ENCODE measurements around the gene ECT2.
"Not testable (repeated sequence)": the region's sequence is repeated elsewhere in the genome, so short reads cannot be mapped to it uniquely, and the experiment has no call there.

ECT2 gene

DNA sequence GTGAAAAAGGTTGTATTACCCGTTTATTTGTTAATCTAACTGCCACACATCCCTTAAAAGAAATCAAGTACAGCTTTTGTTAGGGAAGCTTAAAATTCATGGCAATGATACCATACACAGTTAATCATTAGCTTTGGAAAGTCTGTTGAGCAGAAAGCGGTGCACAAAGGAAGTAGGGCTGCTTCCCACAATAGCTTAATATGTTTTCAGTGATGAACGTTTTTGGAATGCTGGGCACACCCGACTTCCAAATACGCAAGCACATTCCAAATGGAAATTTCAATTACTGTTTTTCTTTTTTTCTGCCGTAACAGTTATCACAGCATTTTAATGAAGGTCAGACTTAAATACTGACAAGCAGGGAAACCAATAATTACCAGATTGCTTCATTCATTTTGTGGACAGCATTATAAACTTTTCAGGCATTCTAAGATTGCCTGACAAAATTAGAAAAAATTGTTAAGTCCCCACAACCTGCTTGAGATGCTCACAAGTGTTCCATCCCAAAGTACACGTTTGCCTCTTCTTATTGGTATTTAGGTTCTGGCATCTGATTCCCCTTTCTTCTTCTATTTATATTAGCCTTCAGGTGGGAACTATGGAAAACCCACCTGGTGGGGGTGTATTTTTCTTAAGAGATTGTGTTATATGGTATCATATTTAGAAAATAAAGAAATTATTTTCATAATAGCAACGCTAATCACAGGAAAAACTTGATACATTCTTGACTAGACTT, 1.1 kb upstream of the ECT2 start:
- no peak for DNase-seq

DNA sequence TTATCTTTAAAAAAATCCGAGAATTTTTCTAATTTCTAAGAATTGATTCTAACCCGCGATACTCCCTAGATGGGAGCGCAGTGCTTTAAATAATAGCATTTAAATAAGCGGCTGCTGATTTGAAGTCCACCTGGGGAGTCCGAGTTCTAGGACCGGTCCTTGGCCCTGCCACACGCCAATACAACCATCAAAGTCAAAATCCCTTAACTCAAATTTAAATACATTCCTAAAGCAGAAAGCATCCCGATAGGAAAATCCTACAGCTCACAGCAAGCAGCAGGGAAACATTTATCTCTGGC, 508 bp upstream of the ECT2 start:
- no peak for DNase-seq

DNA sequence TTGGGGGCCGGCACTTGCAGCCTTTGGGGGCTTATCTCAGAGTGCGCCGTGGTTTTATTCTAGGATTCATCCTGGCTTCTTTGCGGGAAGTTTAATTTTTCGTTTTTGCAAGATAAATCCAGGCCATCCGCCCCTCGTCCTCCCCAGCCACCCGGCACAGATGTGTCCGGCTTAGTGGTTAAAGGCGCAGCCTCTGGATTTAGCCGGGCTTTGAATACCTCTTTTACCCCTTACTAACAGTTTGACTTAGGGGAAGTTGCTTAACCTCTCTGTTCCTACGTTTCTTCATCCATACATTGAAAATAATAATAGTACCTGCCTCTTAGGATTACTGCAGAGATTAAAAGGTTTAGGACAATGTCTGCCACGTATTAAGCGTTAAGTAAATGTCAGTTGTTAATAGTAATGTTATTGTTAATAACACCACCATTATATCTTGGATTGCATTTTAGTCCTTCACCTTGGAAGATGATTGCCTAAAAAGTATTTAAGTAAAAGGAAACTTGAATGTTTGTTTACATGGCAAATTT, 714 bp downstream of the ECT2 start:
- peak; percentile 9 for DNase-seq

DNA sequence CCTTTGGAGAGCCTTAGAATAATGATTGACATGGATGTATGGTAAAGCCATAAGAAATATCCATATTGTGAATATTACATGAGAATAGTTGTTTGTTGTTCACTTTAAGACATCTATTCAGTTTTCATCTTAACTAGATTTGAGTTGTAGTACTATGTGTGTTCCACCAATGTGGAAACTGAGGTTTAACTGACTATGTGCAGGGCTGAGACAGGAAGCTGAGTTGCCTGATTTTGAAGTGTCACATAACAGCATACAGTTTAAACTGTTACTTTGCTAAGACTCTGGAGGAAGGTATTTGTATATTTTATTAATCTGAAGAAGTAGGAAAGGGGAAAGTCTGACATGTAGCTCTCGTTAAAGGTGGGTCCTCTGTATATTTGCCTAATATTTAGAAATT, 2.1 kb downstream of the ECT2 start:
- peak; percentile 10 for DNase-seq

DNA sequence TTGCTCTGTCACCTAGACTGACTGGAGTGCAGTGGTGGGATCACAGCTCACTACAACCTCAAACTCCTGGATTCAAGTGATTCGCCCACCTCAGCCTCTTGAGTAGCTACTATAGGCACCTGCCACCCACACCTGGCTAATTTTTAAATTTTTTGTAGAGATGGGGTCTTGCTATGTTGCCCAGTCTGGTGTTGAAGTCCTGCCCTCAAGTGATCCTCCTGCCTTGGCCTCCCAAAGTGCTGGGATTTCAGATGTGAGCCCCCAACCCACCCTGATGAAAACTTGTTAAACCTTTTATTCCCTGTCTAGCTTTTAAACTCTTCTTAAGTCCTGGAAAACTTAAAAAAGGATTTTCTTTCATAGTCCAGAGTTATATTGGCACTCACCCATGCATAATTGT, 2.6 kb downstream of the ECT2 start:
- DNase-seq, result no peak

DNA sequence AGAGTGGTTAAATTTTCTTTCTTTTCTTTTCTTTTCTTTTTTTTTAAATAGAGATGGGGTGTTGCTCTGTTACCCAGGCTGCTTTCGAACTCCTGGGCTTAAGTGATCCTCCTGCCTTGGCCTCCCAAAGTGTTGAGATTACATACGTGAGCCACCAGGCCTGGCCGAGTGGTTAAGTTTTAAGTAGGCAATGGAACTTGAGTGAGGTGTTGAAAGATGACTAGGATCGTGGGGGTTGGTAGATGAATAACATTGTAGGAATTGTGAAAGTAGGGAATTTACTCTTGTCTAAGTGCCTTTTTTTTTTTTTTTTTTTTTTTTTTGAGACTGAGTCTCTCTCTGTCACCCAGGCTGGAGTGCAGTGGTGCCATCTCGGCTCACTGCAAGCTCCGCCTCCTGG, 9.9 kb downstream of the ECT2 start:
- not testable (repeated sequence) for DNase-seq

DNA sequence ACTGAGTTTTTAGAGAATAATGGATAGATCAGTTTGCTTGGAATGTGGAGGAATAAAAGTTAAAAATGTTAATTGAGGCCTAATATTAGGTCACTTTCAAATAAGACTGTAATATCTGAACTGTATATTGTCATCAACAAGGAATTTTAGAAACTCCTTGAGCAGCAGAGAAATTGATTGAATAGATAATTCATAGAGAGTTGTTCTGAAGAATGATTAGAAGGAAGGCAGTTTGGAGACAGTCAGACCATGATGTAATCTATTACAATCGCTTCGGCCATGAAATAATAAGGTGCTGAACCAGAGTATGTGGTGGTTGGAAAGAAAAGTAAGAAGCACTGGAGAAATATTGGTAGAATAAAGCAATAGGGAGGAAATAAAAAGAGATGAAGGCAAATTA, 15.7 kb downstream of the ECT2 start:
- no peak for DNase-seq

DNA sequence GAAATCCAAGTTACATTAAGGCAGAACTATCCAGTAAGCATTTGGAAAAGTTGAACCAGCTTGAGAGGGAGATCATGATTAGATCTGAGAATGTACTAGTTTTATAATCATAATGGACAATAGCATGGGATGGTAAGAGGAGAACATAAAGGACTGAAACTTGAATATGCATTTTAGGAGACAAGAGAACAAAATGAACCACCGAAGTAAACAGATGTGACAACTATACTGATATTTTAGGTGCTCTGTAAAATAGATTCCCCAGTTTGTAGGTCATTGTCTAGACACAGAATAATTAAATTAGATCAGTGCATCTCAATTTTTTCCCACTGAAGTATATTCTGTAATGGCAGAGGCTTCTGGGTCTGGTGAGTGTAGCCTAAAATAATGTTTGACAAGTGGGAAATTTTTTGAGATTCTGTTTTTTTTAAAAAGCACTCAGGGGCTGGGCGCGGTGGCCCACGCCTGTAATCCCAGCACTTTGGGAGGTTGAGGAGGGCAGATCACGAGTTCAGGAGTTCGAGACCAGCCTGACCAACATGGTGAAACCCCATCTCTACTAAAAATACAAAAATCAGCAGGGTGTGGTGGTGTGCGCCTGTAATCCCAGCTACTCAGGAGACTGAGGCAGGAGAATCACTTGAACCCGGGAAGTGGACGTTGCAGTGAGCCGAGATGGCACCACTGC, 16.3 kb downstream of the ECT2 start:
- DNase-seq, result no peak

DNA sequence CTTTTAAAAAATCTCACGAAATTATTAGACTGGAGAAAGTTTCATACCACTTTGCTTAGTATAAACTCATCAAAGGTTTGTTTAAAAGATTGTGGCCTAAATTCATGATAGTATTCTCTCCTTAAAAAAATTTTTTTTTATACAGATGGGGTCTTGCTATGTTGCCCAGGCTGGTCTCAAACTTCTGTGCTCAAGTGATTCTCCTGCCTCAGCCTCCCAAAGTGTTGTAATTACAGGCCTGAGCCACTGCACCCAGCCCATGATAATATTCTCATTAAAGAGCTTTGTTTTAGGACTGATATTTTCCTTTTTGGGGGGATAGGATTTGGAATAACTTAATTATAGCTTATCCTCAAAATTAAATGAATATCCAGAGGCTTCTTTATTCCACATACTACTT, 19.9 kb downstream of the ECT2 start:
- DNase-seq, result no peak

DNA sequence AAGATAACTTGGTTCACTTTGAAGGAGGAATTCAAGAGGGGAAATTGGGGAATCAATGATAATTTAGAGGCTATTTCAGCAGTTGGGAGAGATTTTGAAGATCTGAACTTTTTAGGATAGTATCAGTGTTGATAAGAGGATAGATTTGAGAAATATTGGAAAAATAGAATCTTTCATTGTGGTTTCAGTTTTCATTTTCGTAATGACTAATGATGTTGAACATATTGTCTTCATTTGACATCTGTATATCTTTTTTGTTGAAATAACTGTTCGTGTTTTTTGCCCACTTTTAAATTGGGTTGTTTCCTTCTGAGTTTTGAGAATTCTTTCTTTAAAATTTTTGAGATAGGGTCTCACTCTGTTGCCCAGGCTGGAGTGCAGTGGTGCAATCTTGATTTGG, 21.1 kb downstream of the ECT2 start:
- DNase-seq, result no peak

DNA sequence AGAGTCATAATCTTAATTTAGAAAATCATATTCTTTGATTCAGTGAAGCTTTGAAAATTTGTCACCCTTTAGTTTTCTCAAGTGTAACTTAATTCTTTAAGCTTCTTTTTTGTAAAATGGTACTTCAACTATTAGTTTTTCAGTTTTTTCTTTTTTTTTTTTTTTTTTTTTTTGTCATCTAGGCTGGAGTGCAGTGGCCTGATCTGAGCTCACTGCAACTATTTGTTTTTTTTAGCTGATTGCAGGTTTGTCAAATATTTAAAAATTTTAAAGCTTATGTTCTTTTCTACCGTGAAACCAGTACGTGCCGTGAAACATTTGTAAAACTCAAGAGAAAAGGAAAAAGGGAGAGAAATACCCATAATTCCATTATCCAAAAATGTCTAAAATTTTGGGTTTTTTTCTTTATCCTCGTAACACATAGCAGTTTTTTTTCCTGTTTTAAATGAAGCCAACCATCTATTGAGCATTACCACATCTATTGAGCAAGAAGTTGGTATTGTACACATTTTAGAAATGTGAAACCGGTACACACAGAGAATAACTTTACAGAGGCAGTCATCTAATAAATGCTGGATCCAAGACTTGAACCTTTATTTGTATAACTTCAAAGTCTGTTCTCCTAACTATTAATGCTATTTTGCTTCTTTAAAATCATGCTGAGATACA, 25.7 kb downstream of the ECT2 start:
- no peak for DNase-seq

DNA sequence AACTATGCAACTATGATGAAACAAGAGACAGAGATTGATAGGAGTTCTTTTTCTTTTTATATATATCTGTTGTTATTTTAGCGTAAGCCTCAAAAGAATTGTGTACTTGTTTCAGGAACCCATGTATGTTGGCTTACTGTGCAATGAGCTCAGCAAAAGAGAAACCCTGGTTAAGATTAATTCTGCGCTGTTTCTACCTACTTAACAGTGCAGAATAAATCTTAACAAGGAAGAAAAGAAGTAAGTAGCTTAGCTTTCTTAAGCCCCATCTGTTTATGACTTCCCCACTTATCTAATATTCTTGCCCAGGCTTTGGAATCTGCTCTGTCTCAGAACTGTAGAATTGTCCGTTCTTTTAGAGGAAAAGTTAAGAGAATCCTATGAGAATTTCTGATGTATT, 27.4 kb downstream of the ECT2 start:
- DNase-seq, result no peak

DNA sequence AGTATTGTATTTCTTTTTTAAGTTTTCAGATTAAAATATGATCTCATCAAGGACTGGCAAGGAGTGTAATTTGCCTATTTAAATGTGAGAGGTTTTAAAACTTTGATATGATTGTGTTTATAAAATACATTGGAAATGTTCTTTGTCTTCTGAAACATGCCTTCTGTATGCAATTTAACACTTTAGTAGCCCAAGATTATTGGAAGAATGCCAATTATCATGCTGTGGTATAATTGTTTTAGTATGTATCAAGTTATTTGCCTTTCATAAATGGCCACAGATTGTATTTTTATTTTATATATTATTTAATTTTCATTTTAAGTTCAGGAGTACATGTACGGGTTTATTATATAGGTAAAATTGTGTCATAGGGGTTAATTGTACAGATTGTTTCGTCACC, 31.7 kb downstream of the ECT2 start:
- no peak for DNase-seq

DNA sequence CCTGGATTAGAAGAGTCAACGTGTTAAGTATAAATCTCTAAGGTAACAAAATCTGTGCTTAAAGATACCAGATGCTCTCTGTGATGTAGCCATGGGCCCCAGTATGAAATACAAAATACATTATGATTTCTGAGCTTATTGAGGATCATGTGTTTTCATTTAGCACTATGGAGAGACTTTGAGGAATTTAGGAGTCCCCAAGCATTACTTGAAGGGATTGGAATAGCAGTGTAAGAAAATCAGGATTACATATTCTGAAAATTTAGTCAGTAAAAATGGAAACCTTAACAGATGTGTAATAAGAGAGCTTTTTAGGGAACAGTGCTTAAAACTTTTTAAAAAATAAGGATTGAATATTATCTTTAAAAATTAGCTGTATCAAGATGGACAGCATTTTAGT, 35.5 kb downstream of the ECT2 start:
- no peak for DNase-seq

DNA sequence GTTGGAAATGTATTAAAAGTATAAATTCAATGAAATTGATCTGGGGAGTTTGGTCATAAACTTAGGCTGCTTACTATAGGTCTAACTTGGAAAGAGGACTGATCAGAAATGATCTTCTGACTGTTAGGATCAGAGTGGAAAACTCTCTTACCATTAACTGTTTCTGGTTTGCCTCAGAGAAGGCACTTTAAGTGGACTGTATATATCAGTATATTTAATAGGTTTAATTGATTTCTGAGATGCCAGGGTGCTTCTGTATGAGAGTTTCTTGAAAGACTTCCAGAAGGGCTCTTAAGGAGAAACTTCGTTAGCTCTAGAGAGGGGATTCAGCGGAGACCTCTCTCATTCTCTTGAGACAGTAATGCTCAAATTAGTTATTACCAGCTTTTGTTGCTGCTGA, 36.5 kb downstream of the ECT2 start:
- no peak for DNase-seq

DNA sequence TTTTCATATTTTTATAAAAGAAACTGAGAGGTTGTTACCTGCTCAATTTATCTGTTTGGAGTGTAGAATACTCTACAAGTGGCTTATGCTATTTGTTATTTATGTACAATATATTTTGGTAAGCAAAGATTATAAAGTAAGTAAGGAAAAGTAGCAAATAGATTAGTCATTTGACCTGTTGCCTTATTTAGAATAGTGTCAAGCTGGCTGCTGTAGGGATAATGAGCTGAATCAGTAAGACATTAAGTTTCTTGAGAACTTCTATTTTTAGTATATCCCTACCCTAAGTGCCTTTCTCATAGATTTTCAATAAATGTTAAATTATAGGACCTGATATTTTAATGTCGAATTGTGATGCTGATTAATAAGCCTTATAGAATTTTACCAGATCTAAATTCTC, 37.2 kb downstream of the ECT2 start:
- no peak for DNase-seq

DNA sequence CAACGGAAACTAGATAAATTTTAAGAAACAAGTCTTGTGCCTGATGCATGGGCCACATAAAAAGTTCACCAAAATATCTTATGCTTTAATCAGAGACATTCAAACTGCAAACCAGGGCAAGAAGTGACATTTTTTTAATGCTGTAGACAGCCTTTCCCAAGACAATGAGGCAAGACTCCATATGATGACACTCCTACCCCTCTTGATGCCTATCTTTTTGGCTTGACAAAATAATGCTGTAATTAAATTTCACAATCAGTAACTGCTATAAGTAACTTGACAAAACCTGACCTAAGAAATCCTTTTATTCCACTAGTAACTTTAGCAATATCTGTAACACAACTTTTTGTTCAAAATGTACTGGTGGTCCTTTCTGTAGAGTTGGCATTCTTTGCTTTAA, 48.7 kb downstream of the ECT2 start:
- DNase-seq, result no peak

DNA sequence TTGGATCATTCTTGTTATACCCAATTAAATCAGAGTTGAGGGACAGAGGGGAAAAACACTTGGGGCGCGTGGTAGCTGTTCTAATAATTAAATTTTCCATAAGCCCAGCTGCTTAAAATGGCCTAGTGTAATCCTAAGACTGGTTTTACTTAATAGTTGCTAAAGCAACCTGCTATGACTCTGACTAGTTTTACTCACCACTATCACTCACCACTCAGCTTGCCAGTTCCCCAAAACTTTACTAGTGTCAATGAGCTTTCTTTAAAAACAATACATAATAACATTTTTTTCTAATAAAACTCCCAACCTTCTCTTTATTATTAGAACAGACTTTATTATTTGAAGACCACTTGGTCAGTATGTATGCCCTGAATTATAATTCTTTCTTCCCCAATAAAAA, 49.6 kb downstream of the ECT2 start:
- no peak for DNase-seq

DNA sequence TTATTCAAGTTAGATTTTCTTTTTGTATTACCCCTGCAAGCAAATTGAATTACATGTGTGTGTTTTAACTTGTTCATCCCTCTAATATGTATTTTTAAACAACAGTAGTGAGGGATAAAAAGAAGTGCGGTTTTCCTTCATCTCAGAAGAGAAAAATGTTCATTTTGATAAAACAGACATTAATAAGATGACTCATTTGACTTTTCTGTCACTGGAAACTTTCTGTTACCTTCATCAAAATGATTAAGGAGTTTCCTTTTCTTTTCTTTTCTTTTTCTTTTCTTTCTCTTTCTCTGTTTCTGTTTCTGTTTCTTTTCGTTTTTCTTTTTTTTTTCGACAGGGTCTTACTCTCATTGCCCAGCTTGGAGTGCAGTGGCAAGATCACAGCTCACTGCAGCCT, 53.0 kb downstream of the ECT2 start:
- DNase-seq, result no peak

DNA sequence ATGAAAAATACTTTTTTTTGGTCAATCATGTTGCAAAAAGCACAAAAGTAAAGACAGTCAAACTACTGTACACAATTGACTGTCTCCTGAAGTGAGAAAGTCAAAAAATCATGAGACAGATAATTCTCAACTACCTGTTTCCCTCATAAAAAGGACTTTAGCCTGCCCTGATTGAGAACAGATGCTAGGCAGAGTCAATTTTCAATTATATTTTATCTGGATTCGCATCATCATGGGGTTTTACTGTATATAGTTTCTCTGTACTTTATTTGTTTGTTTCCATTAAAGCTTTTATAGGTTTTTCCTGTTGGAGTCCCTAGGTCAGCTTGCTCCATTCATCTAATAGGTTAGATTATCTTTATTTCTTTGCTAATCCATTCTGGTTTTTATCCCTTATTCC, 53.8 kb downstream of the ECT2 start:
- no peak for DNase-seq

DNA sequence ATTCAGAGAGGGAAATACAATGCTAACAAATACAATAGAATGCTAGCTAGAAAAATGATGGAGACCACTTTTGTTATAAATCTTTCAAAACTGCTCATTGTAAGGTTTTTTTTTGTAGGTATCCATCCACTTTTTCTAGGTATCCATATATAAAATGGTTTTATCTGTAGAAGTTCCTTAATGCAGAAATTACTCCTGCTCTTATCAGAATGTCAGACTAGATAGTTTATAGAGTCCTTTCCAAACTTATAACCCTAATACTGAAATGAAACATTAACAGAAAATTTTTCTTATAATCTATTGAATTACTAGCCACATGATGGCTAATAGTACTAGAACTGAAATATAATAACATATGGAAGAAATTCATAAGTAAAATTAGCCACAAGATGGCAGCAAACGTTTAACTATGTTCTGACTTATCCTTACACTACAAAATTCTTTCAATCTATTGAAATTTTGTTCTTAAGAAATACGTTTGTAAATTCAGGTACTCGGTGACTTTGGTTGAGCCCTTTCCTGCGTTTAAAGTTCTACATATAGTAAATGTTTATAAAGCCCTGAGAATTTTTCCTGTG, 58.5 kb downstream of the ECT2 start:
- DNase-seq, result peak; percentile 32

DNA sequence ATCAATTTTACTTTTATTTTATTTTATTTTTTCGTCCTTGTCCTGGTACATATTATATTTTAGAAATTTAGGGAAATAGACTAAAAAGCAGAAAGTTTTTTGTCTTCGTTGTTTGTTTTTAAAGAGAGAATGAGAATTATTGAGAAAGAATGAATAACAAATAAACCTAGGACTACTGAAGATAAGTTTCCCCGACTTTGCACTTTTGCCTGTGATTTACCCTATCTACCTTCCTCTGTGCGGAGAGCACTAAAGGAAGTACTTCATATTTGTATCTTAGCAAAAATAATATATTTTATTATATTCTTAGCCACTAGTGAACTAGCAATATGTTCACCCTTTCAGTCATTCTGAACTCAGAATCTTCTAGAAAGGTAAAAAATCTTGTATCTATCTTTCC, 60.6 kb downstream of the ECT2 start:
- no peak for DNase-seq

DNA sequence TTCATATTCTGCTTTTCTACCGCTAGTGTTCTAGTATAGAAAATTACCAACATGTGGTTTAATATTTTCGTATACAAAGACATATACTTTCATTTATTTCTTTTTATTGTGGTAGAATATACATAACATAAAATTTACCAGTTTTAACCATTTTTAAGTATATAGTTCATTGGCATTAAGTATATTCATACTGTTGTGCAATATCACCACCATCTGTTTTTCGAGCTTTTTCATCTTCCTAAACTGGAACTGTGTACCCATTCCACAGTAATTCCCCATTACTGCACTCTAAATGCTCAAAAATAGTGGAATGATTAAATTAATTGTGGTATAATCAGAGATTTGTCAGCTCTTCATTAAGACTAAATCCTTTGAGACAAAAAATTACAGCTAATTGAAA, 62.9 kb downstream of the ECT2 start:
- DNase-seq, result no peak

DNA sequence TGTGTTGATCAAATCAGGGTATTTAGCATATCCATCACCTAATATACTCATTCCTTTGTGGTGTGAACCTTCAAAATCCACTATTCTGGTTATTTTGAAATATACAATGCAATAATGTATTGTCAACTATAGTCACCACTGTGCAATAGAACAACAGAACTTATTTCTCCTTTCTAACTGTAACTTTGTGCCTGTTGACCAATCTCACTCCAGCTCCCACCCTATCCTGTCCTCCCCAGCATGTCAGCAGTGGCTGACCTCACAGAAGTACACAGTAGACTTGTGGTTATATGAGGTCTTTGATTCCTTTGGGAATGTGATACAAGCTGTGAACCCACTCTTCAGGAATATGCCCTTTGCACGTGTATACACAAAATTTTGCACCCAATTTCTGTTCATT, 64.2 kb downstream of the ECT2 start:
- DNase-seq, result no peak

All from CD4-positive, alpha-beta T cell treated with Interleukin-12 subunit alpha and Interleukin-12 subunit beta, for 1 hour (primary cell).